Progenitor cell of endocrine pancreas (in vitro differentiated cells): Measurements from ENCODE around the gene TTC13. TPM values are rescaled to one million over a fixed set of nuclear protein-coding genes. Genes with fewer than 3 reads are reported as not detected.
A peak's percentile ranks its signal among the peaks of the same experiment; 100 is the strongest.

Experiments used
- DNase-seq: peaks from one replicate; pipeline ENCODE4 v3.0.0; 2021; ENCODE audit warnings: low spot score; ENCODE audit not compliant: unreplicated experiment
- H3K27ac Mint-ChIP-seq: 2 replicates; pipeline ENCODE4 v1.8.0; 2021; ENCODE audit warnings: mild to moderate bottlenecking, moderate library complexity, mixed read lengths
- H3K27me3 Mint-ChIP-seq: 2 replicates; pipeline ENCODE4 v1.8.0; 2021; ENCODE audit warnings: mixed read lengths
- H3K36me3 Mint-ChIP-seq: 2 replicates; pipeline ENCODE4 v1.8.0; 2022; ENCODE audit warnings: mixed read lengths; ENCODE audit not compliant: insufficient read depth
- H3K4me1 Mint-ChIP-seq: 2 replicates; pipeline ENCODE4 v1.8.0; 2021; ENCODE audit warnings: low read depth, mixed read lengths
- H3K4me3 Mint-ChIP-seq: 2 replicates; pipeline ENCODE4 v1.8.0; 2021; ENCODE audit warnings: low read depth, mild to moderate bottlenecking, moderate library complexity, mixed read lengths
- H3K9me3 Mint-ChIP-seq: 2 replicates; pipeline ENCODE4 v1.8.0; 2021; ENCODE audit warnings: low read depth, mixed read lengths
- total RNA-seq: library from RNA; stranded (reverse); gene quantifications from 2 replicates; pipeline ENCODE4 v1.2.1, GENCODE V29; 2021
- TF ChIP-seq, protein P1 (sequence below): fragments of 200-600 bp; sonication (generic); IDR thresholded peaks from one replicate; pipeline ENCODE4 v1.5.0; 2021; ENCODE audit warnings: antibody characterized with exemption, mild to moderate bottlenecking; ENCODE audit not compliant: unreplicated experiment

TTC13 gene
- total RNA-seq, 1 donor from 2014 or later, result 22.3 TPM

DNA sequence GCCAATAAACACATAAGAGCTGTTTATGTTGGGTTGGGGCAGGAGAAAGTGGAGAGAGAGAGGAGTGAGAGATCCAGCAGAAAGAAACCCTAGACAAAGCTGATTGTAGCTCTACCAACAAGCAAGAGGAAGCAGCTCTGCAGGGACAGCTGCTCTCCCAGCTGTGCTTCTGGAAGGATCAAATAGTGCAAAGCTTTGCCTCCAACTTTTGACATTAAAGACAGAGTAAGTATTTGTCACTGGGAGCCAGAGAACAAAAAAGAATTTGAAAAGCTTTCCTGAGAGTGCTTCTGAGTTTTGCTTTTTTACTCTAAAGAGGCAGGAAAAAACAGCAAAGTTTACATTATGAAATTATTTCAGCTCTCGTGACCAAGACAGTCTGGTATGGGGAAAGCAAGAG lies 81.9 kb downstream of the TTC13 start:
- TF ChIP-seq, protein P1, sequence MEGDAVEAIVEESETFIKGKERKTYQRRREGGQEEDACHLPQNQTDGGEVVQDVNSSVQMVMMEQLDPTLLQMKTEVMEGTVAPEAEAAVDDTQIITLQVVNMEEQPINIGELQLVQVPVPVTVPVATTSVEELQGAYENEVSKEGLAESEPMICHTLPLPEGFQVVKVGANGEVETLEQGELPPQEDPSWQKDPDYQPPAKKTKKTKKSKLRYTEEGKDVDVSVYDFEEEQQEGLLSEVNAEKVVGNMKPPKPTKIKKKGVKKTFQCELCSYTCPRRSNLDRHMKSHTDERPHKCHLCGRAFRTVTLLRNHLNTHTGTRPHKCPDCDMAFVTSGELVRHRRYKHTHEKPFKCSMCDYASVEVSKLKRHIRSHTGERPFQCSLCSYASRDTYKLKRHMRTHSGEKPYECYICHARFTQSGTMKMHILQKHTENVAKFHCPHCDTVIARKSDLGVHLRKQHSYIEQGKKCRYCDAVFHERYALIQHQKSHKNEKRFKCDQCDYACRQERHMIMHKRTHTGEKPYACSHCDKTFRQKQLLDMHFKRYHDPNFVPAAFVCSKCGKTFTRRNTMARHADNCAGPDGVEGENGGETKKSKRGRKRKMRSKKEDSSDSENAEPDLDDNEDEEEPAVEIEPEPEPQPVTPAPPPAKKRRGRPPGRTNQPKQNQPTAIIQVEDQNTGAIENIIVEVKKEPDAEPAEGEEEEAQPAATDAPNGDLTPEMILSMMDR, result no peak

DNA sequence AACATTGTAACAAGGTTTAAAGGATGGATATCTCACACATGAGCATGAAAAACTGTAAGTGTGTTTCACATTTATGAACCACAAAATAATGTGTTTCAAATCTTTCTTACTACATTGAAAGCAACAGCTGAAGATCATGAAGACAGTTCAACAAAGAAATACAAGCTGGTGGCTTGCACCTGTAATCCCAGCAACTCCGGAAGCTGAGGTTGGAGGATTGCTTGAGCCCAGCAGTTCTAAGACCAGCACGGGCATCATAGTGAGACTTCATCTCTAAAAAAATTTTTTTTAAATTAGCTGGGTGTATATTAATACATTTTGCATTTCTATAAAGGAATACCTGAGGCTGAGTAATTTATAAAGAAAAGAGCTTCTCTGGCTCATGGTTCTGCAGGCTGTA lies 83.2 kb downstream of the TTC13 start:
- Mint-ChIP-seq H3K27me3 (no peaks in the 10 kb centered on the region), H3K9me3 (no peaks in the 10 kb centered on the region), H3K27ac (no peak overlapping the region), H3K4me1 (peaks cover 17% of the 10 kb centered on the region), H3K36me3 (no peaks in the 10 kb centered on the region), H3K4me3 (no peak overlapping the region)
- TF ChIP-seq, protein P1, result no peak
- no peak for DNase-seq

More for the DNA sequence above, 81.9 kb downstream of the TTC13 start:
- peaks cover 28% of the 10 kb centered on the region for H3K4me1 Mint-ChIP-seq
- H3K36me3 Mint-ChIP-seq, result no peaks in the 10 kb centered on the region
- H3K27ac Mint-ChIP-seq, result no peak overlapping the region
- H3K4me3 Mint-ChIP-seq, result no peak overlapping the region
- no peak for DNase-seq
- H3K27me3 Mint-ChIP-seq, result no peaks in the 10 kb centered on the region
- H3K9me3 Mint-ChIP-seq, result no peaks in the 10 kb centered on the region

GRCh38 chr1:230894664-230895063 lies 84.0 kb downstream of the TTC13 start:
- Mint-ChIP-seq H3K9me3 (no peaks in the 10 kb centered on the region), H3K4me1 (peaks cover 11% of the 10 kb centered on the region), H3K4me3 (no peak overlapping the region), H3K36me3 (no peaks in the 10 kb centered on the region), H3K27ac (peak overlapping the region; percentile 44), H3K27me3 (no peaks in the 10 kb centered on the region)
- TF ChIP-seq, protein P1, result no peak
- DNase-seq, result no peak

DNA sequence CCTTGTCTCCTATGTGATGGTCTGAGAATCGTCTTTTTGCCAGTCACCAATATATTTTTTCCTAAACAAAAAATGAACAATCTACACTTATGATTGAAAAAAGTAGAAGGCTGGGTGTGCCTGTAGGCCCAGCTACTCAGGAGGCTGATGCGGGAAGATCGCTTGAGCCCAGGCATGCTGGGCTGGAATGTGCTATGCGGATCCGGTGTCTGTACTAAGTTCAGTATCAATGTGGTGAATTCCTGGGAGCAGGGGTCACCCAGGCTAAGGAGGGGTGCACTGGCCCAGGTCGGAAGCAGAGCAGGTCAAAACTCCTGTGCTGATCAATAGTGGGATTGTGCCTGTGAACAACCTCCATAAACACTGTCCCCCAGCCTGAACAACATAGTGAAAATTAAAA lies 84.6 kb downstream of the TTC13 start:
- Mint-ChIP-seq H3K36me3 (no peaks in the 10 kb centered on the region), H3K9me3 (no peaks in the 10 kb centered on the region), H3K27me3 (no peaks in the 10 kb centered on the region), H3K4me3 (no peak overlapping the region), H3K4me1 (peaks cover 11% of the 10 kb centered on the region), H3K27ac (peak overlapping the region; percentile 78)
- TF ChIP-seq, protein P1, result no peak
- no peak for DNase-seq

GRCh38 chr1:230892018-230892491 lies 86.6 kb downstream of the TTC13 start:
- DNase-seq, result no peak
- Mint-ChIP-seq H3K27me3 (no peaks in the 10 kb centered on the region), H3K36me3 (no peaks in the 10 kb centered on the region), H3K4me3 (no peak overlapping the region), H3K9me3 (no peaks in the 10 kb centered on the region), H3K27ac (no peak overlapping the region), H3K4me1 (peaks cover 13% of the 10 kb centered on the region)
- TF ChIP-seq, protein P1, result no peak
